ENCODE measurements around the gene C19orf25.

- TF ChIP-seq CTCF (IDR thresholded peaks at IDR 0.05; ENCODE audit: low read depth, low read length) (no peak), POLR2A (IDR thresholded peaks at IDR 0.05; ENCODE audit: extremely low read depth, insufficient read length) (no peak)
Observed at GRCh38 chr19:1505991-1506881, 27.2 kb upstream of the C19orf25 start.

Measured in NB4 (cell line).